Kidney (tissue), 14 donors: ENCODE results near the gene COL5A2. TPM values are rescaled to one million over a fixed set of nuclear protein-coding genes. Genes with fewer than 3 reads are reported as not detected.

Source experiments
- DNase-seq, 5 donors: peaks; one replicate each; pipeline ENCODE4 v3.0.0-alpha.2; 2013 to 2020
- FAIRE-seq: peaks from 2 replicates; lab custom pipeline; 2012; peaks lifted over from hg19 to GRCh38; lab: Jason Lieb, UNC
- H3K27ac ChIP-seq, 2 donors: one replicate each; pipeline ENCODE4 v1.7.0; 2013; ENCODE audit warnings: low read depth in 2 of 2, low read length in 2 of 2, inconsistent platforms in 1 of 2
- H3K27me3 ChIP-seq: one replicate; pipeline ENCODE4 v1.7.1; 2013; ENCODE audit warnings: low read length, inconsistent platforms; ENCODE audit not compliant: control insufficient read depth, insufficient read depth
- H3K36me3 ChIP-seq, 3 donors: one replicate each; pipeline versions ENCODE4 v1.7.0 to v1.7.1; 2013; ENCODE audit warnings: low read length in 3 of 3, control low read depth in 1 of 3, inconsistent platforms in 1 of 3; ENCODE audit not compliant: insufficient read depth in 3 of 3, control insufficient read depth in 2 of 3
- H3K4me1 ChIP-seq, 3 donors: one replicate each; pipeline versions ENCODE4 v1.7.0 to v1.7.1; 2013; ENCODE audit warnings: low read length in 3 of 3, inconsistent platforms in 1 of 3, low read depth in 1 of 3; ENCODE audit not compliant: control insufficient read depth in 2 of 3, insufficient read depth in 2 of 3
- H3K4me3 ChIP-seq, 3 donors: one replicate each; pipeline versions ENCODE4 v1.7.0 to v1.8.1; 2013; ENCODE audit warnings: low read length in 3 of 3, control low read depth in 1 of 3, inconsistent platforms in 1 of 3
- H3K9ac ChIP-seq, 3 donors: one replicate each; pipeline versions ENCODE4 v1.7.0 to v1.7.1; 2013; ENCODE audit warnings: low read length in 3 of 3, control low read depth in 1 of 3, inconsistent platforms in 1 of 3
- H3K9me3 ChIP-seq, 3 donors: one replicate each; pipeline versions ENCODE4 v1.7.0 to v1.7.1; 2013; ENCODE audit warnings: low read length in 3 of 3, control low read depth in 1 of 3, inconsistent platforms in 1 of 3; ENCODE audit not compliant: control insufficient read depth in 2 of 3, insufficient read depth in 1 of 3
- intact Hi-C: fragments of 100-400 bp; cut with DNase I; formaldehyde crosslinking; loops from one replicate; pipeline ENCODE4 v1.11.1; 2022
- polyA plus RNA-seq: library from polyadenylated mRNA; stranded (reverse); fragments of 350-450 nt; fragmentation: Illumina TruSeq; extraction: RNeasy Lipid Tissue Mini Kit (QIAGEN cat#74804); gene quantifications from one replicate; pipeline ENCODE4 v1.2.3, GENCODE V29; 2014; ENCODE audit warnings: low read depth, low replicate concordance; ENCODE audit not compliant: insufficient read depth
- total RNA-seq: library from RNA; stranded (reverse); fragmentation: NEBNext Ultra II Directional; extraction: Animal tissue kit (Norgen Biotek cat#: 25700); gene quantifications from one replicate; pipeline ENCODE4 v1.2.1, GENCODE V29; 2021
- TF ChIP-seq, protein P1 (sequence below): IDR thresholded peaks from 3 replicates; pipeline ENCODE4 v1.5.1; 2012; ENCODE audit warnings: mild to moderate bottlenecking, moderate library complexity, borderline replicate concordance; ENCODE audit not compliant: insufficient read depth; ENCODE audit errors: extremely low read depth
- donor health status: control.
- donor health status: control.
- donor health status: control.
- donor health status: control.
- donor health status: control.
- donor health status: DM: yes; HTN: yes; CAD: no.
- donor health status: Normal renal cell carcinoma (clear cell type).

The COL5A2 gene
- total and polyA plus RNA-seq, 2 donors from 2014 or later: 3.6 to 12.3 TPM

DNA sequence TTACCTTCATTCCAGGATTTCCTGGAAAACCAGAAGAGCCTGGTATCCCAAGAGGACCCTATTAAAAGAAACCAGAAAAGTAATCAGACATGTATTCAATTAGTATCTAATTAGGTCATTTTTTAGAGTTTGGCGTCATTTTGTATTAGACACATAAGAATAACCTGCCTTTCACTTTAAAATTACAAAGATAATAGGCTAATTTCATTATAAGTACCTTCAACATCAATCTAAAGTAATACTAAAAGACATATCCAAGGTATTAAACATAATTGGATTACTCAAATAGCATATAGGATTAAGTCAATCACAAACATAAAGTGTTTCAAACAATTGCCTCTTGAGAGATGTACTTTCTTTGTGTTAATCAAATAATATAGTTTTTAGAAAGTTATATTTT, 107.5 kb downstream of the COL5A2 start:
- H3K9me3 ChIP-seq: no peaks in the 10 kb centered on the region
- FAIRE-seq (no peak), DNase-seq (no peak)
- H3K27me3 ChIP-seq: no peaks in the 10 kb centered on the region
- no peak overlapping the region for H3K9ac ChIP-seq
- H3K36me3 ChIP-seq: peaks cover 0 to 4% (median 0%) of the 10 kb centered on the region in 3 donors
- no peaks in the 10 kb centered on the region for H3K4me1 ChIP-seq
- TF ChIP-seq, protein P1, sequence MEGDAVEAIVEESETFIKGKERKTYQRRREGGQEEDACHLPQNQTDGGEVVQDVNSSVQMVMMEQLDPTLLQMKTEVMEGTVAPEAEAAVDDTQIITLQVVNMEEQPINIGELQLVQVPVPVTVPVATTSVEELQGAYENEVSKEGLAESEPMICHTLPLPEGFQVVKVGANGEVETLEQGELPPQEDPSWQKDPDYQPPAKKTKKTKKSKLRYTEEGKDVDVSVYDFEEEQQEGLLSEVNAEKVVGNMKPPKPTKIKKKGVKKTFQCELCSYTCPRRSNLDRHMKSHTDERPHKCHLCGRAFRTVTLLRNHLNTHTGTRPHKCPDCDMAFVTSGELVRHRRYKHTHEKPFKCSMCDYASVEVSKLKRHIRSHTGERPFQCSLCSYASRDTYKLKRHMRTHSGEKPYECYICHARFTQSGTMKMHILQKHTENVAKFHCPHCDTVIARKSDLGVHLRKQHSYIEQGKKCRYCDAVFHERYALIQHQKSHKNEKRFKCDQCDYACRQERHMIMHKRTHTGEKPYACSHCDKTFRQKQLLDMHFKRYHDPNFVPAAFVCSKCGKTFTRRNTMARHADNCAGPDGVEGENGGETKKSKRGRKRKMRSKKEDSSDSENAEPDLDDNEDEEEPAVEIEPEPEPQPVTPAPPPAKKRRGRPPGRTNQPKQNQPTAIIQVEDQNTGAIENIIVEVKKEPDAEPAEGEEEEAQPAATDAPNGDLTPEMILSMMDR: no peak
- no peak overlapping the region for H3K4me3 ChIP-seq
- intact Hi-C loops: no loop called here
- no peak overlapping the region for H3K27ac ChIP-seq

DNA sequence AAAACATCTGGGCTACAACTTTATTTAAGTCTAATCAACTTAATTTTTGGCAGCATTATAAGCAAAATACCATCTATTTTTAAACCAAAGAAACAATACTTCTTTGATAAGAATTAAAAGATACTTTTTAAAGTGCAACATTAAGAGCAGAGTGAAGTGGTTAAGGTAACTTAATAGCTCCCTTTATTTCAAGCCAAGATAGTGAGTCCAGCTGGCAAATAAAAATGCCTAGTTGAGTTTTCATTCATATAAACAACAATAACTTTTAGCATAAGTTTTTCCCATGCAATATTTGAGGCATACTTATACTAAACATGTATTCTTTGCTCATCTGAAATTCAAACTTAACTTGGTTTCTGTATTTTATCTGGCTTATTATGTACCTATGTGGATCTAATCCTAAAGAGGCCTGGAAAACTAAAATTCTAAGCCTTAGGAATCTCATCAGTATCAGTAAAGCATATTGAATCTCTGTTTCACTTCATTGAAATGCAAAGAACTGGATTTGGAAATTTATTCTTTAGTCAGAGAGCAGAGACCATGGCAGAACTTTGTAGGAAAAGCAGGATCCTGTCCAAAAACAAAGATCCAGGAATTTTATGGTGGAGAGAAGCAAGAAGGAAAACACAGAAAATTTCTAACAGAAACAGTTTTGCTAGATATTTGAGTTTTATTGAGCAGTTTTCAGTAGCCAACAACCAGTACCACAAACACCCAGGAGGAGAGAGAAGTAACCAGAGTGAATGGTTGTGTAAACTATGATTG, 109.5 kb downstream of the COL5A2 start:
- no peaks in the 10 kb centered on the region for H3K9me3 ChIP-seq
- DNase-seq (no peak), FAIRE-seq (no peak)
- H3K27me3 ChIP-seq: no peaks in the 10 kb centered on the region
- intact Hi-C loops: no loop called here
- TF ChIP-seq, protein P1: no peak
- no peaks in the 10 kb centered on the region for H3K4me1 ChIP-seq
- no peak overlapping the region for H3K9ac ChIP-seq
- peaks cover 0 to 4% (median 0%) of the 10 kb centered on the region in 3 donors for H3K36me3 ChIP-seq
- no peak overlapping the region for H3K4me3 ChIP-seq
- no peak overlapping the region for H3K27ac ChIP-seq

DNA sequence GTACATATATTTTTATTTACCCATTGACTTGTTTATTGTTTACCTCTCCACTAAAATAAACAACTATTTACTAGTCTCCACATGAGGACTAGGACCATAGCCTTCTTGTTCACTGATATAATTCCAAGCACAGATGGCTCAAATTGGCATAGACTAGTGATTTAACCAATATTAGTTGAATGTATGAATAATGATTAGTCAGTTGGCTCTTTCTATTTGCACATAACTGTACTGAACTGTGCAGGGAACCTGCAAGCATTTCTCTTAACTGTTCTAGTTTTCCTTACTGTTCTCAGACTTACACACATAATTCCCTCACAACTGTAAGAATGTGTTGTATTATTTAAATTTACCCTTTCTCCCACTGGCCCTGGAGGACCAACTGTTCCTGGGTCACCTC, 113.5 kb downstream of the COL5A2 start:
- FAIRE-seq: no peak
- Histone ChIP-seq H3K9me3 (no peaks in the 10 kb centered on the region), H3K36me3 (peaks cover 0 to 4% (median 0%) of the 10 kb centered on the region in 3 donors), H3K4me3 (no peak overlapping the region), H3K27ac (no peak overlapping the region), H3K9ac (no peak overlapping the region), H3K4me1 (no peaks in the 10 kb centered on the region), H3K27me3 (no peaks in the 10 kb centered on the region)
- DNase-seq: no peak
- TF ChIP-seq, protein P1: no peak
- intact Hi-C loops: no loop called here
